ENCODE measurements around the gene MAPK1IP1L.

MAPK1IP1L gene

GRCh38 chr14:55088356-55088755, 36.9 kb downstream of the MAPK1IP1L start:
- Histone ChIP-seq H3K36me3 (ENCODE audit: insufficient read depth, low read length) (no peaks in the 10 kb centered on the region), H3K9me3 (ENCODE audit: low read length) (no peaks in the 10 kb centered on the region), H2AFZ (ENCODE audit: low read depth, low read length) (no peak overlapping the region), H3K27me3 (ENCODE audit: insufficient read depth, low read length) (no peaks in the 10 kb centered on the region), H3K4me3 (ENCODE audit: low read length) (no peak overlapping the region), H3K4me1 (ENCODE audit: insufficient read depth, low read length) (no peaks in the 10 kb centered on the region)

GRCh38 chr14:55092341-55092740, 40.9 kb downstream of the MAPK1IP1L start:
- Histone ChIP-seq H3K27me3 (ENCODE audit: insufficient read depth, low read length) (no peaks in the 10 kb centered on the region), H2AFZ (ENCODE audit: low read depth, low read length) (no peak overlapping the region), H3K9me3 (ENCODE audit: low read length) (no peaks in the 10 kb centered on the region), H3K4me3 (ENCODE audit: low read length) (no peak overlapping the region), H3K4me1 (ENCODE audit: insufficient read depth, low read length) (no peaks in the 10 kb centered on the region), H3K36me3 (ENCODE audit: insufficient read depth, low read length) (no peaks in the 10 kb centered on the region)

GRCh38 chr14:55094292-55095157, 43.1 kb downstream of the MAPK1IP1L start:
- Histone ChIP-seq H3K9me3 (ENCODE audit: low read length) (no peaks in the 10 kb centered on the region), H3K4me1 (ENCODE audit: insufficient read depth, low read length) (no peaks in the 10 kb centered on the region), H2AFZ (ENCODE audit: low read depth, low read length) (no peak overlapping the region), H3K27me3 (ENCODE audit: insufficient read depth, low read length) (no peaks in the 10 kb centered on the region), H3K4me3 (ENCODE audit: low read length) (no peak overlapping the region), H3K36me3 (ENCODE audit: insufficient read depth, low read length) (no peaks in the 10 kb centered on the region)

- no peaks in the 10 kb centered on the region for H3K36me3 ChIP-seq (ENCODE audit: insufficient read depth, low read length)
- no peaks in the 10 kb centered on the region for H3K9me3 ChIP-seq (ENCODE audit: low read length)
- H3K4me1 ChIP-seq (ENCODE audit: insufficient read depth, low read length): peaks cover 14% of the 10 kb centered on the region
- no peak overlapping the region for H3K4me3 ChIP-seq (ENCODE audit: low read length)
- H2AFZ ChIP-seq (ENCODE audit: low read depth, low read length): no peak overlapping the region
- H3K27me3 ChIP-seq (ENCODE audit: insufficient read depth, low read length): no peaks in the 10 kb centered on the region
Measured at GRCh38 chr14:55097881-55098560, 46.6 kb downstream of the MAPK1IP1L start.

GRCh38 chr14:55098561-55098898, 47.1 kb downstream of the MAPK1IP1L start:
- no peak overlapping the region for H2AFZ ChIP-seq (ENCODE audit: low read depth, low read length)
- H3K36me3 ChIP-seq (ENCODE audit: insufficient read depth, low read length): no peaks in the 10 kb centered on the region
- no peaks in the 10 kb centered on the region for H3K27me3 ChIP-seq (ENCODE audit: insufficient read depth, low read length)
- no peak overlapping the region for H3K4me3 ChIP-seq (ENCODE audit: low read length)
- no peaks in the 10 kb centered on the region for H3K9me3 ChIP-seq (ENCODE audit: low read length)
- H3K4me1 ChIP-seq (ENCODE audit: insufficient read depth, low read length): peaks cover 19% of the 10 kb centered on the region

GRCh38 chr14:55099756-55100155, 48.3 kb downstream of the MAPK1IP1L start:
- Histone ChIP-seq H3K27me3 (ENCODE audit: insufficient read depth, low read length) (no peaks in the 10 kb centered on the region), H3K4me1 (ENCODE audit: insufficient read depth, low read length) (peaks cover 19% of the 10 kb centered on the region), H3K4me3 (ENCODE audit: low read length) (no peak overlapping the region), H3K9me3 (ENCODE audit: low read length) (peaks cover 2% of the 10 kb centered on the region), H2AFZ (ENCODE audit: low read depth, low read length) (no peak overlapping the region), H3K36me3 (ENCODE audit: insufficient read depth, low read length) (no peaks in the 10 kb centered on the region)

GRCh38 chr14:55101698-55102097, 50.3 kb downstream of the MAPK1IP1L start:
- peaks cover 2% of the 10 kb centered on the region for H3K9me3 ChIP-seq (ENCODE audit: low read length)
- peaks cover 19% of the 10 kb centered on the region for H3K4me1 ChIP-seq (ENCODE audit: insufficient read depth, low read length)
- no peaks in the 10 kb centered on the region for H3K27me3 ChIP-seq (ENCODE audit: insufficient read depth, low read length)
- no peaks in the 10 kb centered on the region for H3K36me3 ChIP-seq (ENCODE audit: insufficient read depth, low read length)
- no peak overlapping the region for H3K4me3 ChIP-seq (ENCODE audit: low read length)
- H2AFZ ChIP-seq (ENCODE audit: low read depth, low read length): no peak overlapping the region

- H3K4me1 ChIP-seq (ENCODE audit: insufficient read depth, low read length): peaks cover 19% of the 10 kb centered on the region
- H3K36me3 ChIP-seq (ENCODE audit: insufficient read depth, low read length): no peaks in the 10 kb centered on the region
- H3K9me3 ChIP-seq (ENCODE audit: low read length): peaks cover 2% of the 10 kb centered on the region
- H3K27me3 ChIP-seq (ENCODE audit: insufficient read depth, low read length): no peaks in the 10 kb centered on the region
- peak overlapping the region; percentile 23 for H3K4me3 ChIP-seq (ENCODE audit: low read length)
- H2AFZ ChIP-seq (ENCODE audit: low read depth, low read length): peak overlapping the region; percentile 52
Measured at GRCh38 chr14:55102141-55102621, 50.7 kb downstream of the MAPK1IP1L start.

GRCh38 chr14:55103005-55103640, 51.7 kb downstream of the MAPK1IP1L start:
- Histone ChIP-seq H3K27me3 (ENCODE audit: insufficient read depth, low read length) (no peaks in the 10 kb centered on the region), H3K4me3 (ENCODE audit: low read length) (peak overlapping the region; percentile 23), H3K36me3 (ENCODE audit: insufficient read depth, low read length) (no peaks in the 10 kb centered on the region), H3K4me1 (ENCODE audit: insufficient read depth, low read length) (peaks cover 26% of the 10 kb centered on the region), H2AFZ (ENCODE audit: low read depth, low read length) (peak overlapping the region; percentile 52), H3K9me3 (ENCODE audit: low read length) (peaks cover 2% of the 10 kb centered on the region)

- Histone ChIP-seq H3K4me1 (ENCODE audit: insufficient read depth, low read length) (peaks cover 27% of the 10 kb centered on the region), H3K27me3 (ENCODE audit: insufficient read depth, low read length) (no peaks in the 10 kb centered on the region), H3K36me3 (ENCODE audit: insufficient read depth, low read length) (no peaks in the 10 kb centered on the region), H3K4me3 (ENCODE audit: low read length) (no peak overlapping the region), H3K9me3 (ENCODE audit: low read length) (peaks cover 2% of the 10 kb centered on the region), H2AFZ (ENCODE audit: low read depth, low read length) (no peak overlapping the region)
Measured at GRCh38 chr14:55103971-55104954, 52.8 kb downstream of the MAPK1IP1L start.

GRCh38 chr14:55105991-55106390, 54.5 kb downstream of the MAPK1IP1L start:
- Histone ChIP-seq H3K27me3 (ENCODE audit: insufficient read depth, low read length) (no peaks in the 10 kb centered on the region), H2AFZ (ENCODE audit: low read depth, low read length) (no peak overlapping the region), H3K36me3 (ENCODE audit: insufficient read depth, low read length) (no peaks in the 10 kb centered on the region), H3K9me3 (ENCODE audit: low read length) (peaks cover 2% of the 10 kb centered on the region), H3K4me1 (ENCODE audit: insufficient read depth, low read length) (peaks cover 27% of the 10 kb centered on the region), H3K4me3 (ENCODE audit: low read length) (no peak overlapping the region)

GRCh38 chr14:55107766-55108554, 56.5 kb downstream of the MAPK1IP1L start:
- Histone ChIP-seq H3K27me3 (ENCODE audit: insufficient read depth, low read length) (no peaks in the 10 kb centered on the region), H3K4me3 (ENCODE audit: low read length) (no peak overlapping the region), H2AFZ (ENCODE audit: low read depth, low read length) (peak overlapping the region; percentile 21), H3K9me3 (ENCODE audit: low read length) (peaks cover 2% of the 10 kb centered on the region), H3K4me1 (ENCODE audit: insufficient read depth, low read length) (peaks cover 14% of the 10 kb centered on the region), H3K36me3 (ENCODE audit: insufficient read depth, low read length) (no peaks in the 10 kb centered on the region)
